ENCODE data around the gene KRTAP16-1.

Gene KRTAP16-1

DNA sequence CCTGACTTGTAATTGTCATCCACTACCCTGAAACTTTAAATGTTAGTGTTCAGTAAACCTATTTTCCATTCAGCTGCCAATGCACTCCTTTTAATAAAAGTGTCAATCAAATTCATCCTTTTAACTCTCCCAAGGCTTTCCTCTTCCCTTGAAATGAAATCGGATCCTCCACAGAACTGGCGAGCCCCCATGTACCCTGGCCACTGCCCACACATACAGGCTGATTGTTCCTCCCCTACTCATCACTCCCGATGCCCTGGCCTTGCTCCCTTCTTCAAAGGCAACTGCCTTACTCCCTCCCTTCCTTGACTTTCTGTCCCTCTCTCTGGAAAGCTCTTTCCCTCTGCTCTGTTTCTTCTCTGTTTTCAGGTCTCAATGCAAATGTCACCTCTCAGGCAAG, 33.9 kb upstream of the KRTAP16-1 start:
- no peak for DNase-seq (ENCODE audit: extremely low read depth, low read depth)
- TF ChIP-seq, protein P1, sequence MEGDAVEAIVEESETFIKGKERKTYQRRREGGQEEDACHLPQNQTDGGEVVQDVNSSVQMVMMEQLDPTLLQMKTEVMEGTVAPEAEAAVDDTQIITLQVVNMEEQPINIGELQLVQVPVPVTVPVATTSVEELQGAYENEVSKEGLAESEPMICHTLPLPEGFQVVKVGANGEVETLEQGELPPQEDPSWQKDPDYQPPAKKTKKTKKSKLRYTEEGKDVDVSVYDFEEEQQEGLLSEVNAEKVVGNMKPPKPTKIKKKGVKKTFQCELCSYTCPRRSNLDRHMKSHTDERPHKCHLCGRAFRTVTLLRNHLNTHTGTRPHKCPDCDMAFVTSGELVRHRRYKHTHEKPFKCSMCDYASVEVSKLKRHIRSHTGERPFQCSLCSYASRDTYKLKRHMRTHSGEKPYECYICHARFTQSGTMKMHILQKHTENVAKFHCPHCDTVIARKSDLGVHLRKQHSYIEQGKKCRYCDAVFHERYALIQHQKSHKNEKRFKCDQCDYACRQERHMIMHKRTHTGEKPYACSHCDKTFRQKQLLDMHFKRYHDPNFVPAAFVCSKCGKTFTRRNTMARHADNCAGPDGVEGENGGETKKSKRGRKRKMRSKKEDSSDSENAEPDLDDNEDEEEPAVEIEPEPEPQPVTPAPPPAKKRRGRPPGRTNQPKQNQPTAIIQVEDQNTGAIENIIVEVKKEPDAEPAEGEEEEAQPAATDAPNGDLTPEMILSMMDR (IDR thresholded peaks at IDR 0.05; ENCODE audit: low read depth, low read length) = no peak

DNA sequence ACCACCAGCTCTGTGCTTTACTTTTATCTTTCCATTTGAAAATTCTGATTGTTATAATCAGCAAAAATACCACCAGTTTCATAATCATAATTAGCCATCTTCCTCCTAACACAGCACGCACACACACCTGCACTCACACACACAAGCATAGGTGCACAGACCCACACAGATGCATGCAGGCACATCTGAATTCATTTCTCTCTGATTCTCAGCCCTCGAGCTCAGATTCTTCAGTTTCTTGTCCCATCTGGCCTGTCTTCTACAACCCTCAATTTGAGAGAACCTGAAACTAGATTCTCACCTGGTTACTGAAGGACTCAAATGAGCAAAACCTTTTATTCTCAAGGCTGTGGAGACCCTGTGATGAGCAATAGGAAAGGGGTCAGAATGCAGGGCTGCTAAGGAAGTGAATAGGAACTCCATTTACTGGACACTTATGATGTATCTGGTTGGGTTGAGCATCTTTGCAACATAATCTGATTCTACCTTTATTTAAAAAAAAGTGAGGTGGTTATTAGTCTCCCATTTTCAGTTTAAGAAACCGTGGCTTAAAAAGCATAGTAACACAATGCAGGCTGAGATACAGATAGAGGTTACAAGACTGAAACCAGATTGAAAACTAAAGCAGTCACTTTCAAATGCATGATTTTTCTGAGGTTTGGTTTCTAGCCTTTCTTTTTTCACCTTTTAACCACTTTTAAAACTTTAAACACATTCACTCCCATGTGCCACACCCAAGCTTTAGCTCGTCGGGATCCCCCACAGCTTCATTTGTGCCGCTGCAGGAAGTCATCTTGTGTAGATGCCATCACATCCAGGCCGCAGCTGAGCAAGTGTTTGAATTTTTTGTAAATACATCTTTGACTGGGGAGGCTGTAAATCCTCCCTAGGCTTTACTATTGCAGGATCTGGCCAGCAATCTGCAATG, 32.1 kb upstream of the KRTAP16-1 start:
- TF ChIP-seq, protein P1 (IDR thresholded peaks at IDR 0.05; ENCODE audit: low read depth, low read length) = no peak
- no peak for DNase-seq (ENCODE audit: extremely low read depth, low read depth)

GRCh38 chr17:41340494-41340893, 31.4 kb upstream of the KRTAP16-1 start:
- TF ChIP-seq, protein P1 (IDR thresholded peaks at IDR 0.05; ENCODE audit: low read depth, low read length) = no peak

DNA sequence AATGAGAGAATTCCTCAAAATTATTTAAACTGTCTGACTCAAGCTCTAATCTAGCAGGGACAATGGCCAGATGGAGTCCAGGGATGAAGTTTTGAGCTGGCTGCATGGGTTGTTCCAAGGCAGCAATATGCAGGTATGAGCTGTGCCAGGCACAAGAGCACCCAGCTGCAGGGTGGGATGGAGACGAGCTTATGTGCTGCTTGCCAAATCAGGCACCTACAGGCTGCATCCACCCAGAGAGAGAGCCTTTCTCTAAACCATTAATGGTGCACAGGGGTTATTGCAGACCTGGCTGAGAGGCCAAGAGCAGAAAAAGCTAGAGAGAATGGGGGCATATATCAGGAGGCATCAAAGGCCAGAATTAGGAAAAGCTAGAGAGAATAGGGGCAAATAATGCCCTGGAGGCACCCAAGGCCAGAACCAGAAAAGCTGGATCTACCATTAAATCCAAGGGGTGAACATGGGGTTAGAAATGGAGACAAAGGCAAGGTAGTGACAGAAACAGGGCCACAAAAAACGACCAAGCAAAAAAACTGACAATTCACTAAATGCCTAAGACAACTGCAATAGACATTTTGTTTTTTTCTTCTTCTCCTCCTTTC, 30.6 kb upstream of the KRTAP16-1 start:
- TF ChIP-seq, protein P1 (IDR thresholded peaks at IDR 0.05; ENCODE audit: low read depth, low read length) = no peak
- no peak for DNase-seq (ENCODE audit: extremely low read depth, low read depth)

More at GRCh38 chr17:41340494-41340893, 31.4 kb upstream of the KRTAP16-1 start:
- no peak for DNase-seq (ENCODE audit: extremely low read depth, low read depth)

DNA sequence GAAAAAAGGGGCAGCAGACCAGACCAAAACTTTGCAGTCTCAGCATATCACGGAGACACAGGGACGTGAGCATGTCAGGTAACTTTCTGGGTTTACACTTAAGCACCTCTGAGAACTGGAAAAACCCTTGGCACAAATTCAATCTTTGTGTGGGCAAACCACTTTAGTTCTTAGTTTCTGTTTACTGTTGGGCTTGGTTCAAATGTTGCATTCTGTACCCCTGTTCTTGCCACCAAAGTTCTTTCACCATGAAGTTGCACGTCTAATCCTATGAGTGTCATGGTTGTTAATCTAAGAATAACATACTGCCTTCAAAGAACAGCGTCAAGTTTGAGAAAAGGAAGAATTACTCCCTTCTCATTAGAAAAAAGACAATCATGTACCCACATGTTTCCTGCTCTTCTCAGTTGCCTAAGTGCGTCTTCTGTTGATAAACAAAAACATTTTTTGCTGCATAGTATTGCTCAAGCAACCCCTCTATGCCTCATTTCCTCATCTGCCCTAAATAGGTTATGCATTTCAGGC, 29.9 kb upstream of the KRTAP16-1 start:
- peak; percentile 28 for DNase-seq (ENCODE audit: extremely low read depth, low read depth)
- TF ChIP-seq, protein P1 (IDR thresholded peaks at IDR 0.05; ENCODE audit: low read depth, low read length) = no peak

- no peak for DNase-seq (ENCODE audit: extremely low read depth, low read depth)
- TF ChIP-seq, protein P1 (IDR thresholded peaks at IDR 0.05; ENCODE audit: low read depth, low read length) = no peak
Observed at GRCh38 chr17:41335747-41336146, 26.6 kb upstream of the KRTAP16-1 start.

Data from AG09319 (cell line).